Activated B cell treated with CpG ODN at 0.5 μM for 24 hours (primary cell): ENCODE measurements around the gene EPB41. TPM values are rescaled to one million over a fixed set of nuclear protein-coding genes. Genes with fewer than 3 reads are reported as not detected.

Source experiments
- ATAC-seq: fragments of 200-7000 bp; cut with Tn5 transposase; one replicate; pipeline ENCODE4 v1.10.0; 2021; ENCODE audit warnings: low read depth, mild to moderate bottlenecking, moderate library complexity
- CTCF ChIA-PET: fragments of 350-600 bp; sonication (Branson Sonifier 250); formaldehyde crosslinking; loops from one replicate; lab custom pipeline; 2021; ENCODE audit warnings: antibody characterized with exemption; lab: Charles Lee
- POLR2A ChIA-PET: fragments of 350-600 bp; sonication (Branson Sonifier 250); formaldehyde crosslinking; loops from one replicate; lab custom pipeline; 2021; ENCODE audit warnings: antibody characterized with exemption; lab: Charles Lee
- DNase-seq: peaks from one replicate; pipeline ENCODE4 v3.0.0; 2022
- H3K27ac Mint-ChIP-seq: one replicate; pipeline ENCODE4 v1.8.0; 2020; ENCODE audit warnings: mixed read lengths
- H3K27me3 Mint-ChIP-seq: one replicate; pipeline ENCODE4 v1.8.0; 2021; ENCODE audit warnings: mixed read lengths
- H3K36me3 Mint-ChIP-seq: one replicate; pipeline ENCODE4 v1.8.0; 2021; ENCODE audit warnings: low read depth, mixed read lengths
- H3K4me1 Mint-ChIP-seq: one replicate; pipeline ENCODE4 v1.8.0; 2021; ENCODE audit warnings: mixed read lengths
- H3K4me3 Mint-ChIP-seq: one replicate; pipeline ENCODE4 v1.8.0; 2020; ENCODE audit warnings: mild to moderate bottlenecking, mixed read lengths
- H3K9me3 Mint-ChIP-seq: one replicate; pipeline ENCODE4 v1.8.0; 2020; ENCODE audit warnings: mixed read lengths
- intact Hi-C: fragments of 100-400 bp; cut with micrococcal nuclease; formaldehyde crosslinking; loops from one replicate; pipeline ENCODE4 v1.15.1; 2024
- total RNA-seq: library from RNA; stranded (reverse); gene quantifications from 2 replicates; pipeline ENCODE4 v1.2.3, GENCODE V29; 2022
- TF ChIP-seq, protein P1 (sequence below): fragments of 200-600 bp; IDR thresholded peaks from one replicate; pipeline ENCODE4 v1.8.0; 2022; ENCODE audit warnings: antibody characterized with exemption, mild to moderate bottlenecking

EPB41 gene
- total RNA-seq, 1 donor from 2014 or later, result 73.8 TPM

GRCh38 chr1:29117381-29117780 lies 203.0 kb downstream of the EPB41 start:
- CTCF ChIA-PET, result interaction anchor here (1.1 kb wide), 1 partner anchor 236 kb away, joined by 3 read pairs; no protein-coding TSS in a partner anchor
- DNase-seq (no peak), ATAC-seq (no peak)
- H3K9me3 Mint-ChIP-seq, result no peaks in the 10 kb centered on the region
- POLR2A ChIA-PET, result no interaction called here
- H3K36me3 Mint-ChIP-seq, result peaks cover 65% of the 10 kb centered on the region
- no peaks in the 10 kb centered on the region for H3K27me3 Mint-ChIP-seq
- no peak overlapping the region for H3K4me3 Mint-ChIP-seq
- intact Hi-C loops, result no loop called here
- H3K4me1 Mint-ChIP-seq, result peaks cover 5% of the 10 kb centered on the region
- TF ChIP-seq, protein P1, sequence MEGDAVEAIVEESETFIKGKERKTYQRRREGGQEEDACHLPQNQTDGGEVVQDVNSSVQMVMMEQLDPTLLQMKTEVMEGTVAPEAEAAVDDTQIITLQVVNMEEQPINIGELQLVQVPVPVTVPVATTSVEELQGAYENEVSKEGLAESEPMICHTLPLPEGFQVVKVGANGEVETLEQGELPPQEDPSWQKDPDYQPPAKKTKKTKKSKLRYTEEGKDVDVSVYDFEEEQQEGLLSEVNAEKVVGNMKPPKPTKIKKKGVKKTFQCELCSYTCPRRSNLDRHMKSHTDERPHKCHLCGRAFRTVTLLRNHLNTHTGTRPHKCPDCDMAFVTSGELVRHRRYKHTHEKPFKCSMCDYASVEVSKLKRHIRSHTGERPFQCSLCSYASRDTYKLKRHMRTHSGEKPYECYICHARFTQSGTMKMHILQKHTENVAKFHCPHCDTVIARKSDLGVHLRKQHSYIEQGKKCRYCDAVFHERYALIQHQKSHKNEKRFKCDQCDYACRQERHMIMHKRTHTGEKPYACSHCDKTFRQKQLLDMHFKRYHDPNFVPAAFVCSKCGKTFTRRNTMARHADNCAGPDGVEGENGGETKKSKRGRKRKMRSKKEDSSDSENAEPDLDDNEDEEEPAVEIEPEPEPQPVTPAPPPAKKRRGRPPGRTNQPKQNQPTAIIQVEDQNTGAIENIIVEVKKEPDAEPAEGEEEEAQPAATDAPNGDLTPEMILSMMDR, result no peak
- H3K27ac Mint-ChIP-seq, result no peak overlapping the region

DNA sequence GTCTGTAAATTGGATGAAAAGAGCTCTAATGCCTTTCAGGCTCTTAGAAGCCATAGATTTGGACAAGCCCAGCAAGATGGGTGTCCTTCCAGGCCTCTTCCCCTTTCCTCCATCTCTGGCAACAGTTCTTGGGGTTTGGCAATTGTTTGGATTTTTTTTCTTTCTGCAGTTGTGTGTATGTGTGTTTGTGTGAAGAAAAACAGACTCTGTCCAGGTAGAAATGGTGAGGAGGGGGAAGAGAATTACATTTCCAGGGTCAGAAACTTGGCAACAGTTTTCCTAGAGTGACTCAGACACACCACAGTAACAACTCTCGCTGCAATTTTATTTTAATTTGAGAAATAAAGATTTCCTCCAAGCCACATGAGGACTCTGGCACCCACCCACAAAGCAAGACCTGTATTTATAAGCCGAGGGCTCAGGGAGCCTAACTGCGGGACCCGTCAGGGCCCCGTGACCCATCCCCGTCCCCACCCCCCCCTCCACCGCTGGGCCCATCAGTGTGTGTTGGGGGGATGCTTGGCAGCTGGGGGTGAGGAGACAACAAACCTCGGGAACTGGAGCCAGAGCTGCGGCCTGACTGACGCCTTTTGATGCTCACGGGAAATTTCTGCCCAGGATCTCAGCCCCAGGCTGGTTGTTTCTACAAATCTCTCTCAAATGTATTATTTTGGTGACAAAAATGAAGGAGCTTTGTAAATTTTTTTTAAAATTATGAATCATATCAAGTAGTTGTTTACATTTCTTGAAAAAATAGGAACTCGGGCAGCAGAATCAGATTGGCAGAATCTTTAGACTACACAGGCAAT lies 205.0 kb downstream of the EPB41 start:
- POLR2A ChIA-PET, result no interaction called here
- peaks cover 13% of the 10 kb centered on the region for H3K4me1 Mint-ChIP-seq
- ATAC-seq (no peak), DNase-seq (no peak)
- H3K27ac Mint-ChIP-seq, result no peak overlapping the region
- no peaks in the 10 kb centered on the region for H3K27me3 Mint-ChIP-seq
- peaks cover 46% of the 10 kb centered on the region for H3K36me3 Mint-ChIP-seq
- CTCF ChIA-PET, result interaction anchor here (1.0 to 1.9 kb wide), 2 partner anchors 83 to 237 kb away, joined by 3 to 7 read pairs; no protein-coding TSS in a partner anchor
- TF ChIP-seq, protein P1, result no peak
- no peaks in the 10 kb centered on the region for H3K9me3 Mint-ChIP-seq
- intact Hi-C loops, result no loop called here
- H3K4me3 Mint-ChIP-seq, result no peak overlapping the region

GRCh38 chr1:29120367-29120766 lies 206.0 kb downstream of the EPB41 start:
- H3K27me3 Mint-ChIP-seq, result peaks cover 4% of the 10 kb centered on the region
- no peak overlapping the region for H3K4me3 Mint-ChIP-seq
- H3K27ac Mint-ChIP-seq, result no peak overlapping the region
- TF ChIP-seq, protein P1, result no peak
- CTCF ChIA-PET, result interaction anchor here (0.8 to 1.9 kb wide), 3 partner anchors 77 to 243 kb away, joined by 4 to 7 read pairs (median 5); no protein-coding TSS in a partner anchor
- ATAC-seq (no peak), DNase-seq (no peak)
- no peaks in the 10 kb centered on the region for H3K9me3 Mint-ChIP-seq
- POLR2A ChIA-PET, result interaction anchor here (0.6 kb wide), 1 partner anchor 11 kb away, joined by 3 read pairs; no protein-coding TSS in a partner anchor
- peaks cover 41% of the 10 kb centered on the region for H3K36me3 Mint-ChIP-seq
- intact Hi-C loops, result no loop called here
- peaks cover 13% of the 10 kb centered on the region for H3K4me1 Mint-ChIP-seq

GRCh38 chr1:29120947-29121485 lies 206.6 kb downstream of the EPB41 start:
- TF ChIP-seq, protein P1, result no peak
- Mint-ChIP-seq H3K9me3 (no peaks in the 10 kb centered on the region), H3K36me3 (peaks cover 34% of the 10 kb centered on the region), H3K27ac (no peak overlapping the region), H3K4me3 (no peak overlapping the region), H3K27me3 (peaks cover 10% of the 10 kb centered on the region), H3K4me1 (peaks cover 19% of the 10 kb centered on the region)
- POLR2A ChIA-PET, result interaction anchor here (0.6 kb wide), 1 partner anchor 335 kb away, joined by 3 read pairs; no protein-coding TSS in a partner anchor
- peak; percentile 73 for ATAC-seq
- intact Hi-C loops, result loop anchor here (1.0 kb wide), 2 partner anchors 82 to 239 kb away; no protein-coding TSS in a partner anchor
- peak; percentile 60 for DNase-seq
- CTCF ChIA-PET, result interaction anchor here (0.8 to 1.9 kb wide), 3 partner anchors 76 to 244 kb away, joined by 4 to 7 read pairs (median 5); no protein-coding TSS in a partner anchor
